LHCN-M2 (cell line): ENCODE measurements around the gene MTNR1A. TPM values are rescaled to one million over a fixed set of nuclear protein-coding genes. Genes with fewer than 3 reads are reported as not detected.

Experiments
- DNase-seq: peaks from one replicate; pipeline ENCODE4 v3.0.0-alpha.2; 2012; ENCODE audit warnings: low read depth
- total RNA-seq: library from RNA; depleted of rRNA; stranded (reverse); fragments of >200 nt; gene quantifications from 2 replicates; pipeline ENCODE4 v1.2.3, GENCODE V29; 2014; rRNA removed

MTNR1A gene
- total RNA-seq, 1 experiment from 2014 or later = not detected

- no peak for DNase-seq
Measured at GRCh38 chr4:186494496-186494895, 60.9 kb downstream of the MTNR1A start.

- DNase-seq = no peak
Measured at GRCh38 chr4:186487726-186488125, 67.6 kb downstream of the MTNR1A start.

GRCh38 chr4:186486172-186486571 is 69.2 kb downstream of the MTNR1A start:
- DNase-seq = peak; percentile 11

GRCh38 chr4:186485561-186486062 is 69.8 kb downstream of the MTNR1A start:
- peak; percentile 26 for DNase-seq

- no peak for DNase-seq
Measured at GRCh38 chr4:186485150-186485549, 70.2 kb downstream of the MTNR1A start.

- no peak for DNase-seq
Measured at GRCh38 chr4:186483656-186484055, 71.7 kb downstream of the MTNR1A start.

Other genes starting within 250 kb of the MTNR1A start
- 269 and 277 TPM in 2 replicates for gene FAT1, start 168.3 kb upstream of the MTNR1A start, total RNA-seq